ENCODE measurements around the gene IQGAP3. TPM values are rescaled to one million over a fixed set of nuclear protein-coding genes. Genes with fewer than 3 reads are reported as not detected.
A peak's percentile ranks its signal among the peaks of the same experiment; 100 is the strongest.

IQGAP3 gene
- polyA plus RNA-seq, 1 of the 3 experiments (the other 2 are of a cell fraction) = 15.6 TPM

DNA sequence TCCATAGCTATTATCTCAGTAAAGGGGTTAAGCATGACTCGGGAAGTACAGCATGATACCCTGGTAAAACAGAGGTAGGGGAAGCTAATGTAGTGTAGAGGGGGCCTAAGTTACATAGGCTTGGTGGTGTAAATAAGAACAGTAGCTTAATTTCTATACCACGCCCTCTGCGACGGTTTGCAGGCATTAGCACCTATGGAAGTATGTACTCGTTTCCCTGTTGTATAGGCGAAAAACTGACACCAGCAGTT, 18.7 kb upstream of the IQGAP3 start:
- TF ChIP-seq SMC3 (IDR thresholded peaks at IDR 0.05; ENCODE audit: low read depth, low read length) (no peak), REST (IDR thresholded peaks at IDR 0.05; ENCODE audit: low read depth, low read length) (no peak), JUND (IDR thresholded peaks at IDR 0.05) (no peak), RXRA (IDR thresholded peaks at IDR 0.05; ENCODE audit: borderline replicate concordance, low read depth) (no peak), YY1 (IDR thresholded peaks at IDR 0.05; ENCODE audit: low read depth) (no peak), FOSL2 (IDR thresholded peaks at IDR 0.05; ENCODE audit: borderline replicate concordance, low read depth) (no peak), ELF1 (IDR thresholded peaks at IDR 0.05) (no peak), EZH2phosphoT487 (IDR thresholded peaks at IDR 0.05; ENCODE audit: borderline replicate concordance, low read depth) (no peak), MAX (IDR thresholded peaks at IDR 0.05; ENCODE audit: low read depth) (no peak), GATA2 (CRISPR knock-in tag; IDR thresholded peaks at IDR 0.05) (no peak), POLR2AphosphoS5 (IDR thresholded peaks at IDR 0.05; ENCODE audit: low read depth, low read length) (no peak), CTCF (IDR thresholded peaks at IDR 0.05) (no peak)
- TF ChIP-seq, protein P1, sequence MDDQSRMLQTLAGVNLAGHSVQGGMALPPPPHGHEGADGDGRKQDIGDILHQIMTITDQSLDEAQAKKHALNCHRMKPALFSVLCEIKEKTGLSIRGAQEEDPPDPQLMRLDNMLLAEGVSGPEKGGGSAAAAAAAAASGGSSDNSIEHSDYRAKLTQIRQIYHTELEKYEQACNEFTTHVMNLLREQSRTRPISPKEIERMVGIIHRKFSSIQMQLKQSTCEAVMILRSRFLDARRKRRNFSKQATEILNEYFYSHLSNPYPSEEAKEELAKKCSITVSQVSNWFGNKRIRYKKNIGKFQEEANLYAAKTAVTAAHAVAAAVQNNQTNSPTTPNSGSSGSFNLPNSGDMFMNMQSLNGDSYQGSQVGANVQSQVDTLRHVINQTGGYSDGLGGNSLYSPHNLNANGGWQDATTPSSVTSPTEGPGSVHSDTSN (IDR thresholded peaks at IDR 0.05) = no peak
- TF ChIP-seq, protein P2, sequence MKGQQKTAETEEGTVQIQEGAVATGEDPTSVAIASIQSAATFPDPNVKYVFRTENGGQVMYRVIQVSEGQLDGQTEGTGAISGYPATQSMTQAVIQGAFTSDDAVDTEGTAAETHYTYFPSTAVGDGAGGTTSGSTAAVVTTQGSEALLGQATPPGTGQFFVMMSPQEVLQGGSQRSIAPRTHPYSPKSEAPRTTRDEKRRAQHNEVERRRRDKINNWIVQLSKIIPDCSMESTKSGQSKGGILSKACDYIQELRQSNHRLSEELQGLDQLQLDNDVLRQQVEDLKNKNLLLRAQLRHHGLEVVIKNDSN (IDR thresholded peaks at IDR 0.05; ENCODE audit: borderline replicate concordance, low read depth) = no peak
- ChIA-PET CTCF (interaction anchor here (1.0 to 5.6 kb wide), 19 partner anchors 7 to 205 kb away, joined by 3 to 42 read pairs (median 4); partner anchors contain the start of genes HAPLN2 and TTC24), POLR2A (interaction anchor here (0.7 to 2.8 kb wide), 5 partner anchors 9 to 17 kb away, joined by 3 to 15 read pairs (median 4); partner anchors contain the start of genes GPATCH4 and TTC24)
- H3F3A ChIP-seq (replicated peaks; ENCODE audit: insufficient read depth) = peaks cover 13% of the 10 kb centered on the region
- H3K4me1 ChIP-seq (ENCODE audit: control insufficient read depth in 1 of 2, insufficient read depth in 2 of 2, low read depth in 1 of 2, low read length in 1 of 2) = peaks cover 0 to 16% of the 10 kb centered on the region in 2 experiments; a peak in 2 of 4 replicates
- H4K20me1 ChIP-seq (ENCODE audit: insufficient read depth) = no peaks in the 10 kb centered on the region
- peak overlapping the region; percentile 96 for H3K4me2 ChIP-seq
- H3K9me2 ChIP-seq = no peaks in the 10 kb centered on the region
- H2AFZ ChIP-seq (ENCODE audit: low read depth) = peak overlapping the region; percentile 57
- no peaks in the 10 kb centered on the region for H3K9me3 ChIP-seq
- 41% methylated on average over 6 of the region's 6 CpGs for WGBS (ENCODE audit: low lambda C conversion rate)
- peak overlapping the region; percentile 83 to 86 for H3K4me3 ChIP-seq (ENCODE audit: low read depth in 2 of 2, low read length in 1 of 2)
- H3K36me3 ChIP-seq (replicated peaks in 1 of 2; ENCODE audit: control insufficient read depth in 1 of 2, insufficient read depth in 2 of 2, low read length in 1 of 2) = peaks cover 18 to 35% of the 10 kb centered on the region in 2 experiments
- peak overlapping the region; percentile 64 to 93 for H3K27ac ChIP-seq (ENCODE audit: low read depth in 2 of 2, low read length in 1 of 2)
- H3K79me2 ChIP-seq (ENCODE audit: insufficient read depth) = peaks cover 12% of the 10 kb centered on the region; the same call in 1 of the 2 replicates
- no peak for DNase-seq
- no peaks in the 10 kb centered on the region for H3K27me3 ChIP-seq (ENCODE audit: insufficient read depth)
- peak overlapping the region; percentile 83 for H3K9ac ChIP-seq
